SK-N-SH (cell line): Measurements from ENCODE around the gene COL8A2. TPM values are rescaled to one million over a fixed set of nuclear protein-coding genes. Genes with fewer than 3 reads are reported as not detected.

Experiments used
- CTCF ChIA-PET: fragments of 300-600, 350-600 bp; formaldehyde crosslinking; extraction: SDS; loops from one replicate; lab custom pipeline; 2021; lab: Yijun Ruan, JAX
- POLR2A ChIA-PET: fragments of 350-600 bp; sonication (Branson Sonifier 250); formaldehyde crosslinking; extraction: SDS; loops from one replicate; lab custom pipeline; 2020; ENCODE audit warnings: antibody characterized with exemption, inconsistent platforms; lab: Yijun Ruan, JAX
- DNase-seq: peaks from one replicate; pipeline ENCODE4 v3.0.0; 2012
- H2AFZ ChIP-seq: fragments of 200-600 bp; sonication (generic); 2 replicates; pipeline ENCODE4 v1.8.1; 2016; ENCODE audit warnings: antibody characterized with exemption, mild to moderate bottlenecking, low read depth
- H3F3A ChIP-seq: fragments of 200-600 bp; sonication (generic); replicated peaks from 2 replicates; pipeline ENCODE3; 2016; ENCODE audit warnings: antibody characterized with exemption, mild to moderate bottlenecking; ENCODE audit not compliant: insufficient read depth
- H3K27ac ChIP-seq, 2 experiments: fragments of 200-500 bp in 1 of 2; fragments of 200-600 bp in 1 of 2; sonication (Bioruptor generic) in 1 of 2; sonication (generic), shearing (Covaris generic) in 1 of 2; 2 replicates each; pipeline versions ENCODE4 v1.5.1 to v1.6.1; 2014 to 2016; ENCODE audit warnings: low read depth in 2 of 2, inconsistent platforms in 1 of 2, low read length in 1 of 2, mild to moderate bottlenecking in 1 of 2, mixed read lengths in 1 of 2
- H3K27me3 ChIP-seq: fragments of 200-600 bp; sonication (generic), shearing (Covaris generic); 2 replicates; pipeline ENCODE4 v1.6.1; 2016; ENCODE audit warnings: mixed run types; ENCODE audit not compliant: insufficient read depth
- H3K36me3 ChIP-seq, 2 experiments: fragments of 200-500 bp in 1 of 2; fragments of 200-600 bp in 1 of 2; sonication (Bioruptor generic) in 1 of 2; sonication (generic) in 1 of 2; replicated peaks in 1 of 2; 2 replicates each; pipeline versions ENCODE3 to v1.5.1; 2014 to 2016; ENCODE audit warnings: low read length in 1 of 2, mild to moderate bottlenecking in 1 of 2; ENCODE audit not compliant: insufficient read depth in 2 of 2, control insufficient read depth in 1 of 2
- H3K4me1 ChIP-seq, 2 experiments: fragments of 200-500 bp in 1 of 2; fragments of 200-600 bp in 1 of 2; sonication (Bioruptor generic) in 1 of 2; sonication (generic), shearing (Covaris generic) in 1 of 2; 2 replicates each; pipeline versions ENCODE4 v1.5.1 to v1.6.1; 2014 to 2016; ENCODE audit warnings: low read depth in 1 of 2, low read length in 1 of 2, mixed run types in 1 of 2; ENCODE audit not compliant: insufficient read depth in 2 of 2, control insufficient read depth in 1 of 2
- H3K4me2 ChIP-seq: fragments of 200-600 bp; sonication (generic), shearing (Covaris generic); 2 replicates; pipeline ENCODE4 v1.6.1; 2017; ENCODE audit warnings: mixed run types
- H3K4me3 ChIP-seq, 2 experiments: fragments of 200-500 bp in 1 of 2; fragments of 200-600 bp in 1 of 2; sonication (Bioruptor generic) in 1 of 2; sonication (generic), shearing (Covaris generic) in 1 of 2; 2 replicates each; pipeline versions ENCODE4 v1.5.1 to v1.8.1; 2014 to 2016; ENCODE audit warnings: low read depth in 2 of 2, inconsistent platforms in 1 of 2, low read length in 1 of 2, mild to moderate bottlenecking in 1 of 2, mixed read lengths in 1 of 2, moderate library complexity in 1 of 2
- H3K79me2 ChIP-seq: fragments of 200-600 bp; sonication (generic); 2 replicates; pipeline ENCODE4 v1.8.1; 2017; ENCODE audit warnings: mild to moderate bottlenecking; ENCODE audit not compliant: insufficient read depth
- H3K9ac ChIP-seq: fragments of 200-600 bp; sonication (generic); 2 replicates; pipeline ENCODE4 v1.6.1; 2017; ENCODE audit warnings: mixed run types
- H3K9me2 ChIP-seq: fragments of 200-600 bp; sonication (generic); 2 replicates; pipeline ENCODE4 v1.6.1; 2017; ENCODE audit warnings: mixed run types
- H3K9me3 ChIP-seq: fragments of 200-600 bp; sonication (generic); 2 replicates; pipeline ENCODE4 v1.6.1; 2017; ENCODE audit warnings: mixed run types, mild to moderate bottlenecking, moderate library complexity
- H4K20me1 ChIP-seq: fragments of 200-600 bp; sonication (generic); 2 replicates; pipeline ENCODE4 v1.6.1; 2017; ENCODE audit warnings: mild to moderate bottlenecking, mixed run types; ENCODE audit not compliant: insufficient read depth
- FOSL2 ChIP-seq: IDR thresholded peaks from 2 replicates; pipeline ENCODE4 v1.4.0; 2012; ENCODE audit warnings: low read depth, mild to moderate bottlenecking, moderate library complexity, borderline replicate concordance
- FOXM1 ChIP-seq: IDR thresholded peaks from 2 replicates; pipeline ENCODE4 v1.4.0; 2012; ENCODE audit warnings: low read depth, mild to moderate bottlenecking
- NRF1 ChIP-seq: IDR thresholded peaks from 2 replicates; pipeline ENCODE4 v1.6.1; 2012; ENCODE audit warnings: low read depth, mild to moderate bottlenecking, low read length
- POLR2AphosphoS5 ChIP-seq: IDR thresholded peaks from 2 replicates; pipeline ENCODE4 v1.6.1; 2012; ENCODE audit warnings: low read depth, low read length
- WGBS: methylation state at CpG from one replicate; pipeline ENCODE4 v1.1.6; 2017; ENCODE audit warnings: low lambda C conversion rate; 5-methylcytosine and 5-hydroxymethylcytosine counted together
- polyA plus RNA-seq, 3 experiments: library from polyadenylated mRNA; depleted of rRNA; stranded (reverse); fragments of >200 nt; gene quantifications; 2 replicates each; pipeline ENCODE4 v1.2.3, GENCODE V29; 2012
- TF ChIP-seq, protein P1 (sequence below): IDR thresholded peaks from 2 replicates; pipeline ENCODE4 v1.6.1; 2012; ENCODE audit warnings: mild to moderate bottlenecking, low read depth, low read length, moderate library complexity
- TF ChIP-seq, protein P2 (sequence below): IDR thresholded peaks from 2 replicates; pipeline ENCODE4 v1.4.0; 2012; ENCODE audit warnings: low read depth

COL8A2 gene
- polyA plus RNA-seq, 1 of the 3 experiments (the other 2 are of a cell fraction) = 3.1 TPM

DNA sequence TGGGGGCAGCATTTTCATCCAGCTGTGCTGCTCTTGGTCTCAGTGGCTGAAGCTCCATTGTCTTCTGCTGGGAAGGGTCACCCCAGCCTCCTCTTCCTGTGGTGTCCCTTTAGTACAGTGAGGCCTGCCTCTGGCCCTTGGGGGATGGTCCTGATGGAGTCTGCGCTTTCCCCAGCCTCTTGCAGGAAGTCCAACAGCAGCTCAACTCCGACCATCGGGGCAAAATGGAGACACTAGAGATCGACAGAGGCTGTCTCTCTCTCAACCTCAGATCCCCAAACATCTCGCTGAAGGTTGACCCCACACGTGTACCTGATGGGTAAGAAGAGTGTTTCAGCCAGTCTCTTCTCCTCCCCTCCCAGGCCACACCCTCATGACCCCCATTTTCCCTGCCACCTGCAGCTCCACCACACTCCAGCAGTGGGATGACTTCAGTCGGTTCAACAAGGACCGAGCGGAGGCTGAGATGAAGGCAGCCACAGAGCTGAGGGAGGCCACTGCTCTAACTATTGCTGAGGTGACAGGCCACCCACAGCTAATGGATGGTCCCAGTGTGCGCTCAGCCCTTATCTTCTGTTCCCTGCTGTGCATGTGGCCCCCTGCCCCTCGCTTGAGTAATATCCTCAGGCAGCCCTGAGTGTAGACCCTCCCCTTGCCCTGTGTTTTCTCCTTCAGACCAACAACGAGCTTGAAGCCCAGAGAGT lies 38.3 kb downstream of the COL8A2 start:
- WGBS = 86% methylated on average over 8 of the region's 12 CpGs
- ChIA-PET POLR2A (no interaction called here), CTCF (interaction anchor here (0.6 to 1.6 kb wide), 5 partner anchors 8 to 156 kb away, joined by 3 to 11 read pairs (median 3); partner anchors contain the start of genes AGO3 and TRAPPC3)

DNA sequence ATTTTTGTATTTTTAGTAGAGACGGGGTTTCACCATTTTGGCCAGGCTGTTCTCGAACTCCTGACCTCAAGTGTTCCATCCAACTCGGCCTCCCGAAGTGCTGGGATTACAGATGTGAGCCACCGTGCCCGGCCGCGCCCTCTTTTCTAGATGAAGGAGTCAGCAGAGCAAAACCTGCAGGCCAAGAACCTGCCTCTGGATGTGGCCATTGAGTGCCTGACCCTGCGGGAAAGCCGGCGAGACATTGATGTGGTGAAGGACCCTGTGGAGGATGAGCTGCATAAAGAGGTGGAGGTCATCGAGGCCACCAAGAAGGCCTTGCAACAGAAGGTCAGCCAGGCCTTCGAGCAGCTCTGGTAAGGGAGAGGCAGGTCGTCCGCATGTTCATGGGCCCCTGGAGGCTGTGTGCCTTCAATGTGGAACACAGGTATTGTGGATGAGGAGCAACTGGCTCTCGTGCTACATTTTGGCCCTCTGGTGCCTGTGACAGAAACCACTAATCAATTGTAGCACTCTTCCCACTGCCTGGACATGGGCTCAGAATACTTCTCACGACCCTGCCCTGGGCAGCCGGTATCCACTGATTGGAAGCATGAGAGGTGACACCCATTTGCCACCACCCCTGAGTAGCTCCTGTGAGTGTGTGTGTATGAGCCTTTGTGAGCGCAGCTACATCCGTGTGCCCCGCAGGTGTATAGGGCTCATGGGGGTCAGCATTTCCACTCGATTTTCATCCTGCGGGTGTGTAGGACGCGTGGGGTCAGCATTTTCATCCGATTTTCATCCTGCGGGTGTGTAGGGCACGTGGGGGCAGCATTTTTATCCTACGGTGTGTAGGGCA lies 39.1 kb downstream of the COL8A2 start:
- no peak overlapping the region for H3K4me3 ChIP-seq
- H3K9me2 ChIP-seq = no peaks in the 10 kb centered on the region
- POLR2A ChIA-PET = no interaction called here
- peaks cover 22% of the 10 kb centered on the region for H3K79me2 ChIP-seq
- DNase-seq = no peak
- no peak overlapping the region for H3K4me2 ChIP-seq
- H3K4me1 ChIP-seq = peaks cover 3 to 19% of the 10 kb centered on the region in 2 experiments; a peak in 2 of 4 replicates
- no peaks in the 10 kb centered on the region for H4K20me1 ChIP-seq
- H3K27me3 ChIP-seq = no peaks in the 10 kb centered on the region
- peaks cover 0 to 5% of the 10 kb centered on the region in 2 experiments for H3K36me3 ChIP-seq
- H3K27ac ChIP-seq = no peak overlapping the region
- TF ChIP-seq FOXM1 = no peak
- WGBS = 93% methylated on average over 29 of the region's 29 CpGs
- CTCF ChIA-PET = interaction anchor here (0.7 to 1.5 kb wide), 3 partner anchors 9 to 155 kb away, joined by 3 read pairs; partner anchors contain the start of genes AGO3 and TRAPPC3
- H2AFZ ChIP-seq = no peak overlapping the region
- H3K9ac ChIP-seq = no peak overlapping the region
- no peaks in the 10 kb centered on the region for H3K9me3 ChIP-seq
- H3F3A ChIP-seq = peaks cover 6% of the 10 kb centered on the region

More for the DNA sequence above, 38.3 kb downstream of the COL8A2 start:
- peaks cover 5 to 8% of the 10 kb centered on the region in 2 experiments for H3K36me3 ChIP-seq
- H3F3A ChIP-seq = peaks cover 3% of the 10 kb centered on the region
- DNase-seq = no peak
- no peaks in the 10 kb centered on the region for H3K9me3 ChIP-seq
- no peaks in the 10 kb centered on the region for H3K9me2 ChIP-seq
- H3K4me1 ChIP-seq = peaks cover 3 to 26% of the 10 kb centered on the region in 2 experiments; a peak in 2 of 4 replicates
- no peaks in the 10 kb centered on the region for H3K27me3 ChIP-seq
- H2AFZ ChIP-seq = no peak overlapping the region
- TF ChIP-seq POLR2AphosphoS5 (no peak), NRF1 (no peak), FOSL2 (no peak)
- TF ChIP-seq, protein P1, sequence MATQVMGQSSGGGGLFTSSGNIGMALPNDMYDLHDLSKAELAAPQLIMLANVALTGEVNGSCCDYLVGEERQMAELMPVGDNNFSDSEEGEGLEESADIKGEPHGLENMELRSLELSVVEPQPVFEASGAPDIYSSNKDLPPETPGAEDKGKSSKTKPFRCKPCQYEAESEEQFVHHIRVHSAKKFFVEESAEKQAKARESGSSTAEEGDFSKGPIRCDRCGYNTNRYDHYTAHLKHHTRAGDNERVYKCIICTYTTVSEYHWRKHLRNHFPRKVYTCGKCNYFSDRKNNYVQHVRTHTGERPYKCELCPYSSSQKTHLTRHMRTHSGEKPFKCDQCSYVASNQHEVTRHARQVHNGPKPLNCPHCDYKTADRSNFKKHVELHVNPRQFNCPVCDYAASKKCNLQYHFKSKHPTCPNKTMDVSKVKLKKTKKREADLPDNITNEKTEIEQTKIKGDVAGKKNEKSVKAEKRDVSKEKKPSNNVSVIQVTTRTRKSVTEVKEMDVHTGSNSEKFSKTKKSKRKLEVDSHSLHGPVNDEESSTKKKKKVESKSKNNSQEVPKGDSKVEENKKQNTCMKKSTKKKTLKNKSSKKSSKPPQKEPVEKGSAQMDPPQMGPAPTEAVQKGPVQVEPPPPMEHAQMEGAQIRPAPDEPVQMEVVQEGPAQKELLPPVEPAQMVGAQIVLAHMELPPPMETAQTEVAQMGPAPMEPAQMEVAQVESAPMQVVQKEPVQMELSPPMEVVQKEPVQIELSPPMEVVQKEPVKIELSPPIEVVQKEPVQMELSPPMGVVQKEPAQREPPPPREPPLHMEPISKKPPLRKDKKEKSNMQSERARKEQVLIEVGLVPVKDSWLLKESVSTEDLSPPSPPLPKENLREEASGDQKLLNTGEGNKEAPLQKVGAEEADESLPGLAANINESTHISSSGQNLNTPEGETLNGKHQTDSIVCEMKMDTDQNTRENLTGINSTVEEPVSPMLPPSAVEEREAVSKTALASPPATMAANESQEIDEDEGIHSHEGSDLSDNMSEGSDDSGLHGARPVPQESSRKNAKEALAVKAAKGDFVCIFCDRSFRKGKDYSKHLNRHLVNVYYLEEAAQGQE = no peak
- TF ChIP-seq, protein P2, sequence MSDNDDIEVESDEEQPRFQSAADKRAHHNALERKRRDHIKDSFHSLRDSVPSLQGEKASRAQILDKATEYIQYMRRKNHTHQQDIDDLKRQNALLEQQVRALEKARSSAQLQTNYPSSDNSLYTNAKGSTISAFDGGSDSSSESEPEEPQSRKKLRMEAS = no peak
- no peaks in the 10 kb centered on the region for H4K20me1 ChIP-seq
- H3K79me2 ChIP-seq = peaks cover 30% of the 10 kb centered on the region
- H3K27ac ChIP-seq = no peak overlapping the region
- H3K4me3 ChIP-seq = no peak overlapping the region
- no peak overlapping the region for H3K4me2 ChIP-seq
- no peak overlapping the region for H3K9ac ChIP-seq
